Activated CD4-positive, alpha-beta T cell treated with anti-CD3 and anti-CD28 coated beads, Interleukin-2, amount 50 U/mL, for 48 hours (primary cell): Measurements from ENCODE around the gene DNAJB6.
"Not testable (repeated sequence)": the region's sequence is repeated elsewhere in the genome, so short reads cannot be mapped to it uniquely, and the experiment has no call there.

Experiments
- DNase-seq, 2 experiments: peaks; one replicate each; pipeline ENCODE4 v3.0.0-alpha.2; 2020

DNAJB6 gene

GRCh38 chr7:157444011-157444842 lies 107.4 kb downstream of the DNAJB6 start:
- DNase-seq, result no peak

- DNase-seq, result no peak
Observed at GRCh38 chr7:157444843-157445135, 108.0 kb downstream of the DNAJB6 start.

DNA sequence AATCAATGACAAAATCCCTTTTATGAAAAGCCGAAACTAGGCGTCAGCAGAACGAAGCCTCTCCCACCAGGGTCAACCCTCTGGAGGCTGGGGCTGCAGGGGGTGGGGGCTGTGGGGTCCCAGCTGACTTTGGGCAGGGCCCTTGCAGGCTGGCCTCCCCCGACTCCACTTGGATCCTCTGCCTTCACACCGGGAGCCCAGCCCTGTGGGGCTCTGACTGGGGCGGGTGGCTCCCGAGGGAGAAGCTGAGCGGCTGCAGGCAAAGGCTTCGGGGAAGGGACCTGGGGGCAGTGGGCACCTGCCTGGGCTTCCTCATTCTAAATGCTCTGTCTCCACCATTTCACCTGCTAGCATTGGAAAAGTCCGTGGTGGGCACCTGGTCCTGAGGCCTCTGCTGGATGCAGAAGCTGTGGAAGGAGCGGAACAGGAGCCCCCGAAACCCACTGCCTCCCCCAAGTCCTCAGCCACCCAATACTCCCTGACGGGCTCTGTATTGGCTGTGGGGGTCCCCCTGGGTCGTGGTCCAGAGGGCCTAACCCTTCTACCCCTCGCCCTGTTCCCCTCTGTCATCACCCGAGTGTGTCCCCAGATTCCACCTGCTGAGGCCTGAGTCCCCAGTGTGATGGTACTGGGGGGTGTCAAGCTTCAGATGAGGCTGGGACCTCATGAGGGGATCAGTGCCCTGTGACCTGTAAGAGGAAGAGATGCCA lies 108.6 kb downstream of the DNAJB6 start:
- DNase-seq, result no peak

GRCh38 chr7:157445956-157446295 lies 109.1 kb downstream of the DNAJB6 start:
- no peak for DNase-seq

DNA sequence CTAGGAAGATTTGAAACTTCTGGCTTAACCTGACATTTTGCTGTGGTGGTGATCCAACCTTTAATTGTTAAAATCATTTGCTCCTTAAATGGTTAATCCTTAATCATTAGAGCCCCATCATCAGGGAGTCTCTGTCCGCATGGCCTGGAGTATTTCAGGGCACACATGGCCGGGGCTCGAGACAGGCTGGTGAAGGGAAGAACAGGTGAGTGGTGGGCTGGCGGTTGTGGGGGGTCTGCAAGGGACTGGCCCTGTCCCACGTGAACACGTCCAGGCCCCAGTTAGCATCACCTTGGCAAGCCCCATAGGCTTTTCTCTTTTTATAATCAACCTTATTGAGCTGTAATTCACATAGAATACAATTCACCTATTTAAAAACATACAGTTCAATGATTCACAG lies 109.5 kb downstream of the DNAJB6 start:
- no peak for DNase-seq

DNA sequence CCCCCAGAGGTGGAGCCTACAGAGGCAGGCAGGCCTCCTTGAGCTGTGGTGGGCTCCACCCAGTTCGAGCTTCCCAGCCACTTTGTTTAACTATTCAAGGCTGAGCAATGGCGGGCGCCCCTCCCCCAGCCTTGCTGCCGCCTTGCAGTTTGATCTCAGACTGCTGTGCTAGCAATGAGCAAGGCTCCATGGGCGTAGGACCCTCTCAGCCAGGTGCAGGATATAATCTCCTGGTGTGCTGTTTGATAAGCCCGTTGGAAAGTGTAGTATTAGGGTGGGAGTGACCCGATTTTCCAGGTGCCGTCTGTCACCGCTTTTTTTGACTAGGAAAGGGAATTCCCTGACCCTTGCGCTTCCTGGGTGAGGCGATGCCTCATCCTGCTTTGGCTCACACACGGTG lies 117.2 kb downstream of the DNAJB6 start:
- not testable (repeated sequence) for DNase-seq

GRCh38 chr7:157457355-157458253 lies 120.8 kb downstream of the DNAJB6 start:
- DNase-seq, result no peak

DNA sequence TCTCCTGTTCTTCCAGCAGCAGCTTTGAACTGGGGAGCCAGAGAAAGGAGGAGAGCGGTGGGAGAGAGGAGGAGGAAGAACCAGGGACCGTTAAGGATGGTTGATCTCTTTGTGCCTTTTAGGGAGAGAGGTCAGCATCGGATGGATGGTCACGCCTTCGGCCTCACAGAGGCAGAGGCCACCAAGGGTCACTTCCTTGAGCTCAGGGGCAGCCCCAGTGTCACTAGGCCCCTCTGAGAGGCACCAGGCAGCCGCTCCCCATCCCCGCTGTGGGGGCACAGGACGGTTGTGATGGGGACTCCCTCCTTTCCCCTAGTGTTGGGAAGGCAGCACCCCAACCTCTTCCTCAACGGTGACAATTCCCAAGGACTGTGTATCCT lies 121.4 kb downstream of the DNAJB6 start:
- no peak for DNase-seq

- DNase-seq, result no peak
Observed at GRCh38 chr7:157459966-157460365, 123.2 kb downstream of the DNAJB6 start.

- no peak for DNase-seq
Observed at GRCh38 chr7:157460721-157461120, 123.9 kb downstream of the DNAJB6 start.

- DNase-seq, result no peak
Observed at GRCh38 chr7:157461573-157462418, 125.0 kb downstream of the DNAJB6 start.

GRCh38 chr7:157462419-157462771 lies 125.6 kb downstream of the DNAJB6 start:
- no peak for DNase-seq

DNA sequence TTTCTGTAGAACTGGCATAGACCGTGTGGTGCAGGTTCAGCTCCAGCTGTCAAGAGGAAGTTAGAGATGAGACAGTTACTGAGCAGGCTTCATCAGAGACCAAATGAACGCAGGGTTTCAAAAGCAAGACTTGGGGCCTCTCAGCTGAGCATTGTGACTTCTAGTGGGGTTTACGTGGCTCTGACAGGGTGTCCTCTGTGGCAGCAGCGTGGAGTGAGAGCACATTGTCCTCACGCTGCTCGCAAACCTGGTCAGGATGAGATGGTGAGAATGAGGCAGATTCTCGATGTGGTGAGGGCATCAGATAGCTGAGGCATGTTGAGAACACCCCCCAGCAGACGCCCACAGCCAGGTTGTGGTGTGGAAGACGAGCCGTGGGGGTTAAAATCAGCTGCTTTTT lies 126.0 kb downstream of the DNAJB6 start:
- no peak for DNase-seq

GRCh38 chr7:157463245-157463644 lies 126.4 kb downstream of the DNAJB6 start:
- no peak for DNase-seq

DNA sequence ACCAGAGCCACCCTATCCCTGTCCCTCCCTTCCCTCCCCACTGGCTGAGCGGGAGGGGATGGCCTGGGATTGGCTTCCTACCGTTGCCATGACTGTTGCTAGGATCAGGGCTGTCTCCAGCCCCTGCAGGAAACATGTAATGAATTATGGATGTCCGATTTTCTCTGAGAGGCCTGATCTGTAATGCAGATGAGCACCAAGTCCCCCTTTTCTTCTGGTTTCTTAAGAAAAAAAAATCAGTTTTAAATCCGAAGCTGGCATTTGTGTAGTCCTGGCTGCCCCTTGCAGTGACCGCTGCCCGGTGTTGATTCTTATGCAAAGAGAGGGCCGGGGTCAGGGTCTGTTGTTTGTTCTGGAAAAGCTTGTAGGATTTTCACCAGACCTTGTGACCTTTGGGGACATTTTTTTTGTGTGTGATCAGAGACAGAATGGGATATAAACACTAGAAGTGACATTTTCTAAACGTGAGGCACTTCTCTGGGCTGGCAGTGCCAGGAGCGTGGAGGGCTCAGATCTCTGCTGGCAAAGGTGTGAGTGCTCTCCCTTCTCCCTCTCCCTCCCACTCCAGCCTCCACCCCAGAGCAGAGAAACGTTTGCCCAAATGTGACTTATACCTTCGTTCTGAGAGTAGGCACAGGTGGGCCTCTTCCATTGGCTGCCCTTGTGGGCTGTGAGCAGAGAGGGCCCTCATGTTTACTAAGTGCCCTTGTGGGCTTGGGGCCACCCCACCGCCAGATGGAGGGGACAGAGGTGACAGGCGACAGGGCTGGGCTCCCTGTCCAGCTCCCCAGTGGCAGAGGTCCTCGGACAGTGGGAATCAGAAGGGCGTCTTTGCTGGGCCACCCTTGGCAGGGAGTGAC lies 127.5 kb downstream of the DNAJB6 start:
- no peak for DNase-seq

GRCh38 chr7:157464971-157465886 lies 128.4 kb downstream of the DNAJB6 start:
- DNase-seq, result no peak

GRCh38 chr7:157465891-157466866 lies 129.4 kb downstream of the DNAJB6 start:
- no peak for DNase-seq

DNA sequence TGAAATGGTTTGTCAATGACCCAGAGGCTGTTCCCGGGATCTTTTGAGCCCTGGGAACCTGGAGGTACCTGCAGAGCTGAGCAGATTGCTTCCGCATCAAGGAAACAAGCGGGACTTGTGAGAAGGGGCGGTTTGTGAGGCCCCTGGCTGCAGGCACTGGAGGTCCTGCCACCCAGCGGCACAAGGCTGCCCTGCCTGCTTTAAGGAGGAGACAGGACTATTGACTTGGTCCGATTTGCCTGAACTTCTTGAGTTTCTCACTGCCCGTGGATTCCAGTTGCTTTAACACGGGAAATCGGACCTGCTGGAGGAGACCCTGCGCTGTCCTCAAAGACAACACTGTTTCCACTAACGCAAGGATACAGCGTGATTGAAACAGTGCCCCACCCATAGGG lies 130.1 kb downstream of the DNAJB6 start:
- no peak for DNase-seq
